Activated T-cell treated with anti-CD3 and anti-CD28 coated beads, Interleukin-2, amount 50 U/mL, for 1 hour (primary cell): Measurements from ENCODE around the gene FIBCD1.
"Not testable (repeated sequence)": the region's sequence is repeated elsewhere in the genome, so short reads cannot be mapped to it uniquely, and the experiment has no call there.

Source experiments
- DNase-seq: peaks from one replicate; pipeline ENCODE4 v3.0.0-alpha.2; 2020

The FIBCD1 gene

DNA sequence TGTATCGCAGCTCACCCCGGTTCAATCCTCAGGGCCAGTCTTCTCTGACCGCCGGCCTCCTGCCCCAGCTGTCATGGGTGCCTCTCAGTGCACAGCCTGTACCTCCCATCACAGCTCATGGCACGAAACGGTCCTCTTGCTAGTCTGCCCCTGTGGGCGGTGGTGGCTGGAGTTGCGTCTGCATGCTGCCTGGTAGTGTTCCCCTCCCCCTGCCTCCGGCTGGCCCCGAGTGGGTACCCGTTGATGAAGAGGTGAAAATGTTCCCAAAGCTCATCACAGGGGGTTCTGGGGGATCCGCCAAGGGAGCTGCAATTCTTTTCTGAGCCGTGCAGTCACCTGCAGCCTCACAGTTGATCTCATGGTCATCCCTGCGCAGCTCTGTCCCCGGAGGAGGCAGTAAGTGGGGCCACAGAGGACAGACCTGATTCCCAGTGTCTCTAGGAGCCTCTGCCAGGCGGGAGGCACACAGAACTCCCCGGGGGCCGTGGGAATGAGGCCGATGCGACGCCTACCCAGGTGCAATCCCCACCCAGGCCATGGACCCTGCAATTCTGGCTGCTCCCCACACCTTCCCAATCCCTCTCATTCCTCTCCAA lies 34.7 kb upstream of the FIBCD1 start:
- DNase-seq: no peak

DNA sequence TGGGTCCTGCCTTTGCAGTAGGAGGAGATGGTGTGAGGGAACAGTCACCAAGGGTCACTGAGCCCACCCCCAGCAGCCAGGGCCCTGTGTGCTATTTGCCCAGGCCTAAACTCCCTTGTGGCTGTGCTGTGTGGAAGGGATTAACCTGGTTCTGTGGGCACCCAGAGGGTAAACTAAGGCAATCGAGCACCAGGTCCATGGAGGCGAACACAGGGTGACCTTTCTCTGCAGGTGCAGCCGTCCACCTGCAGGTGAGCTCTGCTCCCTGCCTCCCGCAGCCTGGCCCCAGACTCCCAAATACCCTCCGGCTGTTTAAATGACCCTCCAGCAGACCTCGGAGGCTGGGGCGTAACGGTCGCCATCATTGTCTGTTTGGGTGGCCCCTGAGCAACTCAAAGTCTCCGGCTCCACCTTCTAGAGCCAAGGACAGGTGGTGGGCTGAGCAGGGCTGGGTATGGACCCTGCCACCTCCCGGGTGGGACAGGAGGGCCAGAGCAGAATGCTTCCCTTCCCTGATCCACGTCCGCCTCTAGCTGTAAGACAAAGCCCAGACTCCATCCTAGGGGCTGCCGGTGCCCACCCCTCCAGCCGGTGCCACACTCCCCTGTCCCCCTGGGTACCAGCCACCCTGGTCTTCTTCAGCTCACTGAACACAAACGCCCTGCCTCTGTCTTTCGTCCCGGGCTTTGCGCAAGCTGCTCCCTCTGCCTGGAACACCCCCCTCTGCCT lies 34.1 kb upstream of the FIBCD1 start:
- DNase-seq: no peak

DNA sequence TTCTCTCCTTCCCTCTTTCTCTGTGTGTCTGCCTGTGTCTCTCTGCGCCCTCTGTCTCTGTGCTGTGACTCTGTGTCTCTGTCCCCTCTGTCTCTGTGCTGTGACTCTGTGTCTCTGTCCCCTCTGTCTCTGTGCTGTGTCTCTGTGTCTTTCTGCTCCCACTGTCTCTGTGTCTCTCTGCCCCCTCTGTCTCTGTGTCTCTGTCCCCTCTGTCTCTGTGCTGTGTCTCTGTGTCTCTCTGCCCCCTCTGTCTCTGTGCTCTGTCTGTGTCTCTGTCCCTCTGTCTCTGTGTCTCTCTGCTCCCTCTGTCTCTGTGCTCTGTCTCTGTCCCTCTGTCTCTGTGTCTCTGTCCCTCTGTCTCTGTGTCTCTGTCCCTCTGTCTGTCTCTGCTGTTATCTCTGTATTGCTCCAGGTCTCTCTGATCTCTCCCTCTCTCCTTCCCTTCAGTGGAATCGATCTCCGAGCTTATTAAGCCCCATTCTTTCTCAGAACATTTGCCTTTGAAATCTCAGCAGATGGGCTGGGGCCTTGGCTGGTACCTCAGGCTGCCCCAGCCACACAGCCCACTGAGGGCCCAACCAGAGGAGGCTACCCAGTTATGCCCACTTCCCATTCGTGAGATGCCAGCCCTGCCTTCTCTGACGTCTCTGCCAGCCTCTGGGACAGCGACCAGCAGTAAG lies 33.4 kb upstream of the FIBCD1 start:
- DNase-seq: no peak

DNA sequence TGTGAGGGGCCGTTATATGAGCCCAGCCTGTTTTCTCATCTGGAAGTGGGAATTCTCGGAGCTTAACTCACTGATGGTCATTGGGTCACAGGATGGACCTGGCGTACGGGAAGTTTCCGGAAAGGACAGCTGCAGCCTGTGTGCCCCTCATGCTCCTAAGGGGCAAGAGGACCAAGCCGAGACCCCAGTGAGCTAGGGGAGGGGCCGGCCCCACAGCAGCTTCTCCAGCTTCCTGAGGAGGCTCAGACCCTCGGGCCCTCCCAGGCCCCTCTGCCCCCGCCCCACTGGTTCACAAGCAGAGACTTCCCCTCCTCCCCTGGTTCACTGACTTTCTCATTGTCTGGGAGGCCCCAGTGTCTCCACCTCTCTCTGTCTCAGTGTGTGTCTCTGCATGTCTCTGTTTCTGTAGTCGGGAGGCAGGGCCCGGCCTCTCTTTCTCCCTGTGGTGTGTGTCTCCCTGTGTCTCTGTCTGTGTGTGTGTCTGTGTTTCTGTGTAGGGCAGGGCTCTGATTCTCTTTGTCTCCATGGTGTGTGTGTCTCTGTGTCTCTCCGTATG lies 32.3 kb upstream of the FIBCD1 start:
- no peak for DNase-seq

DNA sequence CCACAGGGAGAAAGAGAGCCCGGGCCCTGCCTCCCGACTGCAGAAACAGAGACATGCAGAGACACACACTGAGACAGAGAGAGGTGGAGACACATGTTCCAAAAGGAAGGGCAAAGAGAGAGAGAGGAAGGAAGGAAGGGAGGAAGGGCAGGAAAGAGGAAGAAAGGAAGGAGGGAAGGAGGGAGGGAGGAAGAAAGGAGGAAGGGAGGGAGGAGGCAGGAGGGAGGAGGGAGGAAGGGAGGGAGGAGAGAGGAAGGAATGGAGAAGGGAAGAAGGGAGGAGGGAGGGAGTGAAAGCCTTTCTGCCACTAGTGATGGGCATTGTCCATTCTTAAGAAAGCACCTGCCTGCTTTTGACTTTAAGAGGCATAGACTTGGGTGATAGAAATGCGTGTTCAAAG lies 31.8 kb upstream of the FIBCD1 start:
- no peak for DNase-seq

DNA sequence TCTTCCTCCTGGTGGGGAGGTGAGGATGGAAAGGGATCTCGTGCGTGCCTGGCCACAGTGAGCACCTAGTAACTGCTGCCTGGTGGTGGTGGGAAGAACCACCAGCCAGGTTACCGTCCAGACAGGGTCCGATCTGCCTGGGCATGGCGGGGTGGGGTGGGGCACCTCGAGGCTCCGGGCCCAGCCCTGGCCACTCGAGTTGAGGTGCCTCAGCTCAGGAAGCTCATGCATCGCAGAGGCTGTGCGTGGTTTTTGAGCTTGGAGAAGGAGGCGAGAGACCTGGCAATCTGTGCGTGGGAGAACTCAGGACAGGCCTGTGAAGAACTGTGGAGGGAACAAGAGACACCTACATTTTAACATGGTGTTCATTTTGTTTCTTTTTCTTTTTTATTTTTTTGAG lies 31.0 kb upstream of the FIBCD1 start:
- DNase-seq: no peak

DNA sequence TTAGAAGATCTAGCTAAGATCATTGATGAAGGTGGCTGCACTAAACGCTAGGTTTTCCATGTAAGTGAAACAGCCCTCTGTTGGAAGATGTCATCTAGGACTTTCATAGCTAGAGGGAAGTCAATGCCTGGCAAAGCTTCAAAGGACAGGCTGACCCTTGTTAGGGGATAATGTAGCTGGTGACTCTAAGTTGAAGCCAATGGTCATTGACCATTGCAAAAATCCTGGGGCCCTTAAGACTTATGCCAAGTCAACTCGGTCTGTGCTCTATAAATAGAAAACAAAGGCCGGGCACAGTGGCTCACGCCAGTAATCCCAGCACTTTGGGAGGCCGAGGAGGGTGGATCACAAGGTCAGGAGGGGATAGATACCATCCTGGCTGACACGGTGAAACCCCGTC lies 26.6 kb upstream of the FIBCD1 start:
- DNase-seq: no peak

DNA sequence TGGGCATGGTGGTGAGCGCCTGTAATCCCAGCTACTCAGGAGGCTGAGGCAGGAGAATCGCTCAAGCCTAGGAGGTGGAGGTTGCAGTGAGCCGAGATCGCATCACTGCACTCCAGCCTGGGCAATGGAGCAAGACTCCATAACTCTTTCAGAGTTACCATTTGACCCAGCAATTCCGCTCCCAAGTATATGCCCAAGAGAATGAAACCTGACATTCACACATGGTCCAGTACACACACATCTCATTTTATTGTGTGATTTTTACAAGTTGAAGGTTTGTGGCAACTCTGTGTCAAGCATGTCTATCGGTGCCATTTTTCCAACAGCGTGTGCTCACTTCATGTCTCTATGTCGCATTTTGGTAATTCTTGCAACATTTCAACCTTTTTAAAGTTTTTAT lies 24.9 kb upstream of the FIBCD1 start:
- no peak for DNase-seq

DNA sequence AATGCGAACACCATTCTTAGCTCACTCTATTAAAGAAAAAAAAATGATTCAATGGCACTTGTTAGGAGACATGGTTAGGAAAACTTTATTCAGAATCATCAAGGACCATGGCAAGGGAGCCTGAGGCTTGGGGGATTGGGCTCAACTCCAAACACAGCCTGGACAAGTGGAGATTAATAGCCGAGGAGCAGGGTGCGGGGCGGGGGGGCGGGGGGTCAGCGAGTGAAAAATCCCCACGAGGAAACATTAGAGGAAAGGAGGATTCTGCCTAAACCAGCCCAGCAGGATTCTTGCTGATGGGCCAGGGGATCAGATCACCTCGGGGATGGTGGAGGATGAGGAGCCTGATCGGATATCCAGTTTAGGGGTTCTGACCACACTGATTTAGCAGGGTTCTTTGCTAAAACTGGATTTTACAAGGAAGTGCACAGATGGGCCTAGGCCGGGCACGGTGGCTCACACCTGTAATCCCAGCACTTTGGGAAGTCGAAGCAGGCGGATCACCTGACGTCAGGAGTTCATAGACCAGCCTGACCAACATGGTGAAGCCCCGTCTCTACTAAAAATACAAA lies 24.4 kb upstream of the FIBCD1 start:
- no peak for DNase-seq

DNA sequence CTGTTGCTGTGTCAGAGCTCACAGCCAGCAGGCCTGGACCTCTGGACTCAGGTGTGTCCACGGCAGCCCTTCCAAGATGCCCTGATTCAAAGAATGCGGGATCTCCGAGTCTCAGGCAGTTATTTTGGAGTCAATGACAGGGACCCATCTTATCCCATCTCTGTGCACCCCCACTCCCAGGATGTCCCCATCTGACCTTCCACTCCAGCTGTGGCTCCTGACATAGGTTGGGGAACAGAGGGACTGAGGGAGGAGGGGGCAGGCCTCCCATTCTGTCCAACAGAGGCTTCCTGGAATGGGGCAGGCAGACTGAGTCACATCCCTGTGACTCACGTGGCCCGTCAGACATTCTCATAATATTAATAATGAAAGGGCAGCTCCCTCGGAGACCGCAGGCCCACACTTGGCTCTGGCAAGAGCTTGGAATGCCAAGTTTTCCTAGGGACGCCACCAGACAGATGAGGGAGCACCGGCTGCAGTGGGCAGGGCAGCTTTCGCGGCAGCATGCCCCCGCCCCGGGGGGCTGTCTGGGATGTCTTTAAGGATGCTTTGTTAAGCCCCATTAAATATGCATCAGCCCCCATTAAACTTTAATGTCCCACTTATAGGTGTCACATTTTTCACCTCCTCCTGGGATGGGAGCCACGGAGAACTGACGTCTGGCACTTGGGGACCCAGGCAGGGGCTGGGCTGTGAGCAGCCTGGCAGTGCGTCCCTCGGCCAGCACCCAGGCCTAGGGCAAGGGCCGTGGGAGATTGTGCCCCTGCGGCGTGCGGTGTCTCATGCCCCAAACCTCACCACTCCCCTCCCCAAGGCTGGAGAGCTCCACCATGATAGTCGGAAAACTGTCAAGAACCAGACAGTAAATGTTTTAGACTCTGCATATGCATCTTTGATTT lies 23.6 kb upstream of the FIBCD1 start:
- DNase-seq: no peak

DNA sequence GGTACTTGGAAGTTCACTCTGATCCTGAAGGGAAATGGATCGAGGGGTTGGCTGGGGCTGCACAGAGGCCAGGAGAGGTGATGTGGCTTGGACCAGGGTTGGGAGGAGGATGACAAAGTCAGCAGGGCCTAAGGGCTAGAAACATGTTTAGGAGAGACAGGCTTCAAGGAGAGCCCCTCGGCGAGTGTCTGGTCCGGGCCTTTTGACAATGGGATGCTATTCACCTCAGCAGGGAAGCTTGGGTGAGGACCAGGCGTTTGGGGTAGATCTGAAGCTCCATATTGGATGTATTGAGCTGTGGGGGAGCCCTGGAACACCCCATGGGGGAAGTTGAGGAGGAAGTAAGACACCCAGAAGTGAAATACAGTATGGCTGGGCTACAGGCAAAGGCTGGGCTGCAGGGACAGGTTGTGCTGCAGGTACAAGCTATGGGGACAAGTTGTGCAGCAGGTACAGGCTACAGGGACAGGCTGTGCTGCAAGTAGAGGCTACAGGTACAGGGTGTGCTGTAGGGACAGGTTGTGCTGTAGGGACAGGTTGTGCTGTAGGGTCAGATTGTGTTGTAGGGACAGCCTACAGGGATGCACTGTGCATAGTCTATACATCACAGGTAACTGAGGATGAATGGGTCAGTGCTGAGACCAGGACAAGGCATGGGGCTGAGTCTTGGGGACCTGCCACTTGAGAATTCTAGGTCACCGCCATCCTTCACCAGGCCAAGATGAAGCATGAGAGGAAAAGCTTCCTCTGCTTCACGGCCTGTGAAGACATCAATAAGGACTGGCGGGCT lies 22.7 kb upstream of the FIBCD1 start:
- no peak for DNase-seq

DNA sequence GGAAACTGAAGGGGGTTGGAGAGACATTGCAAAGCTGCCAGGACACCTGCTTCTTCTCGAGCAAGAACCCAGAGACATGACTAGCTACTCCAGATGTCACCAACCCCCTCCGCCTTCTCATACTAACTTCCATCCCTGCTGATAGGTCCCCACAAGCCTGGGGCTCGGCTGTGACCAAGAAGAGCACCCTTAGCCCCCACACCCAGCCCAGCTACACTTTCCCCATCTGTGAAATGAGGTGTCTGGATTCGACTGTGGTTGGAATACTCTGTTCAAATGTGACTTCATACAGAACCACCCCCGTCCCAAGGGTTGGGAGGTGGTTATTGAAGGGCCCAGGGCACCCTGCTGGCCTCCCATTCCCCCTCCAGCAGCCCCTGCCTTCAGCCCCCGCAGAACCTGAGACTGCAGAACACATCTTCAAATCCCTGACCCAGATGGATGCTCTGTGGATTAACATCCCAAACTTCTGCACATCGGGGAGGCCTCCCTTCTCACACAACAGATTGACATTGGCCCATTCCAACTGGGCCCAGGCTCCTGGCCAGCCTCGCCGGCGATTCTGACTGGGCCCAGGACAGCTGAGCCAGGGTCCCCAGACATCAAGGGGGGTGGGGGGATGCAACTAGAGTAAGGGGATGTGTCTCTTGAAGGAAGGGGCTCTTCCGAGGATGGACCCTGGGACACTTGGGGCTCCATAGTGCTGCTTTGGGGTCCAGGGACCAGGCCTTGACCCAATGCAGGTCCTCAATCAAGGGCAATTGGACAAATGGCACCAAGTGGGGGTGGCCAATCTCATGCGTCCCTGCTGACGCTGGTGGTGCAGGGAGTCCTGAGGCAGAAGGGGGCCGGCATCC lies 21.7 kb upstream of the FIBCD1 start:
- no peak for DNase-seq

DNA sequence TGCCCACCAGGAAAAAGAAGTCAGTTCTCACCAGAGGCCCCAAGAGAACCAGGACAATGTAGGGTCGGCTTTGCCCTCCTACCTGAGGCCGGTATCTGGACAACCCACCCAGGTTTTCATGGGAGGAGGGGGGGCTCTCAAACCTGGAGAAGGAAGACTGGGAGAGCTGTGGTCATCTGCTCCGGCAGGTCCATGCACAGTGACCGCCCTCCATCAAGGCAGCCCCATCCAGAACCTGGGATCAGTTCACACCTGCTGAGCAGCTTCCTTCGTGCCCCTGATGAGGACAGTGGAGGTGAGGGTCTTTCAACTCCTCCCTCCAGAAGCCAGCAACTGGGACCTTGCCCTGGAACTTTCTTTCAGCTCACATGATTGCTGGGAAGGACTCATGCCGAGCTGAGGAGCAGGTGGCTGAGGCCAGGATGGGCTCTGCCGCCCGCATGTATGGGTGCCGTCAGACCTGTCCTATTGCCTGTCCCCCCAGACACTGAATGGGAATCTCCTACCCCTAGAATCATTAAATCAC lies 20.8 kb upstream of the FIBCD1 start:
- no peak for DNase-seq

DNA sequence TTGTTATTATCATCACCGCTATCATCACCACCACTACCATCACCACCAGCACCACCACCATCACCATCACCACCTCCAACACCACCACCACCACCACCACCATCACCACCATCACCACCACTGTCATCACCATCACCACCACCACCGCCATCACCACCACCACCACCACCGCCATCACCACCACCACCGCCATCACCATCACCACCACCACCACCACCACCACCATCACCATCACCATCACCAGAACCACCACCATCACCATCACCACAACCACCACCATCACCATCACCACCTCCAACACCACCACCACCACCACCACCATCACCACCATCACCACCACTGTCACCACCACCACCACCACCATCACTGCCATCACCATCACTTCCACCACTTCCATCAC lies 19.5 kb upstream of the FIBCD1 start:
- not testable (repeated sequence) for DNase-seq

DNA sequence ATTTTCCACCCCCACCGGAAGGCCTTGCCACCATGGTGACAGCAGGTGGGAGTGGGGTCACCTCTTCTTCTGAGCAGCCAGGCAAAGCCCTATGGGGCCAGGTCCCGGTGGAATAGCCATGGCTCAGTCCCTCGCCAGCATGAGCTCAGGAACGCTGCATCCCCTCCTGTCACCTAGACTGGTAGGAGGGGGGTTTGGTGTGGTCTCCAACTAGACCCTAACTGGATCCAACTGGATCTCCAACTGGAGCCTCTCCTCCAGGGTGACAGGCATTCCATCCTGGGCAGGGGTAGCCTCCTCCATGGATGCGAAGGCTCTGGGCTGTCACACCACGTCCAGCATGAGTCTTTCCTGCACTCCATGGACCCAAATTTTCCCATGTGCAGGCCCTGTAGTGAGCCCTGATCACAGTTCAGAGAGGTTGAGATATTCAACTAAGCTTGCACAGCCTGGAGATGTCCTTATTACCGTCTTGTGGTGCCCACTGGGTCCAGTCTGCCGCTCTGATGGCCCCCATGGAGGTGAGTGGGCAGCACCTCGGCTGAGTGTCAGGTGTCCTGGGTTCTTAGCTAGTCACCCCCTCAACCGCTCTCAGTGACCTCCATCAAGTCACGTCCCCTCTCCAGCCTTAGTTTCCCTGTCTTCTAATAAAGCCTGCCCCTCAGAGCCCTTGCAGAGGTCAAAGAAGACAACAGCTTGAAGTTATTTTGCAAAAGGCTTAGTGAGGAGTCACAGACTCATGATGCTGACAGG lies 18.6 kb upstream of the FIBCD1 start:
- DNase-seq: no peak

DNA sequence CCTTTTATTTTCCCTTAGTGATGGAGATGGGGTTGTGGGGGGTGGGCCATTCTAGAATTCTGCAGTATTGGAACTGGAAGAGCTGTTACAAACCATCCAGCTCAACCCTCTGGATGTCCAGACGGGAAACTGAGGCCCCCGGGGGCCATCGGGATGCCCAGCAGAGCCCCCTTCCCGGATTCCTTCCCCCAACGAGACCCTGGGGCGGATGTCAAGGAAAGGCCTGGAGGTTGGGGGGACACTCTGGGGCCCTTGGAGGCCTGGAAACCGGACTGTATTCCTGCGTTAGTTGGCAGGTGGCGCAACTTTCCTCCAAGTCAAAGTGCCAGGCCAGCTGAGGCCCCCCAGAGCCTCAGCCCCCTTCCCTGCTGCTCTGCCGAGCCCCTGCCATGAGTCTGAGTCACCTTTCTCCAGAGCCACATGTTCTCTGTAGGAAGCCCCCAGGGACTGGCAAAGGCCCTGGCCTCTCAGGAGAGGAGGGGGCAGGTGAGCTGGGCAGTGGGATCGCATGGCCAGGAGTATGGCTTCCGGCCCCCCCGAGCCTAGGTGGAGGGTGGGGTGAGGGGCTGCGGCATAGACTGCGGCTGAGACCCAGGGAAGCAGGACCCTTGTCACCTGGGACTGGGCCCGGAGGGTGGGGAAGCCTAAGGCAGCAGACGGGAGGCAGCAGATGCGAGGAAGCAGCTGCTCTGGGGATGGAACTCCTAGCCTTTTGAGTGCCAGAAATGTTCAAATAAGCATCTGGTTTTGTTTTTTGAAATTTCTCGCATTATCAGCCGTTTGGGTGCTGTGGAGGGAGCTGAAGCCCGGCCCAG lies 17.8 kb upstream of the FIBCD1 start:
- no peak for DNase-seq

DNA sequence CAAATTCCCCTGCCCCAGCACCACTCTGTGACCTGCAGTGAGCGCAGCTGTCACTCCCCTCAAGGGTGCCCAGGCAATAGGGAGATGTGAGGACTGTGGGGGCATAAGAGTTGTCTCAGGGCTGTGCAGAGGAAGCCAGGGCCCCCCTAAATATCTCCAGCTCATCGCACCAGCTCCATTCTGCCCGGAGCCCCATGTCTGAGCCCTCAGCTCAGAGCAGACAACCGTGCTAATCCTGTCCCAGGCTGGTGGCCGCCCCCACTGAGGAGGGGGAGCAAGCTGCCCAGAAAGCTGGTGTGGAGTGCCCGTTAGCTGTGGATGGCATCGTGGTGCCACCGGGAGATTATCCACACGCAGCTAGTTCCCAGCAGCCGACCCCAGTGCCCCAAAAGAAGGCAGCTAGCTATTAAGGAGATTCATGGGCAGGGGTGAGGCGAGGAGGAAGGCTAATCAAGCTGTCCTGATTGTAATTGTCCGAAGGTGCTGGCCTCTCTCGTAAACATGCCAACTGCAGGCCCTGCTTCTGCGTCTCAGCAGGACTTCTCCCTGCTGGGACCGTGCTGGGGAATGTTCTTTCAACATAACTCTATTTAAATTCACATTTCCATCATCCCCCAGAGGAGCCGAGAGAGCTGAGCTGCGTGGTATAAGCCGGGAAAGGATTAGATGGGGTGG lies 17.0 kb upstream of the FIBCD1 start:
- DNase-seq: no peak

DNA sequence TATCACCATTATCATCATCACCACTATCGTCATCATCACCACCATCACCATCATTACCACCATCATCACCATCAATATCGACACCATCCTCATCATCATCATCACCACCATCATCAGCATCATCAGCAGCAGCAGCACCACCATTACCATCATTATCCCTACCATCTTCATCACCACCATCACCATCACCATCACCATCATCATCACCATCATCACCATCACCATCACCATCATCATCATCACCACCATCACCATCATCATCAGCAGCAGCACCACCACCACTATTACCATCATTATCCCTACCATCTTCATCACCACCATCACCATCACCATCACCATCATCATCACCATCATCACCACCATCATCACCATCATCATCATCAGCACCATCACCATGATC lies 15.9 kb upstream of the FIBCD1 start:
- DNase-seq: not testable (repeated sequence)
